Measurements from ENCODE around the gene CAMK2N1. TPM values are rescaled to one million over a fixed set of nuclear protein-coding genes. Genes with fewer than 3 reads are reported as not detected.
A peak's percentile ranks its signal among the peaks of the same experiment; 100 is the strongest.

CAMK2N1 gene
- polyA plus RNA-seq, 1 donor from 2014 or later, result 67.1 TPM

DNA sequence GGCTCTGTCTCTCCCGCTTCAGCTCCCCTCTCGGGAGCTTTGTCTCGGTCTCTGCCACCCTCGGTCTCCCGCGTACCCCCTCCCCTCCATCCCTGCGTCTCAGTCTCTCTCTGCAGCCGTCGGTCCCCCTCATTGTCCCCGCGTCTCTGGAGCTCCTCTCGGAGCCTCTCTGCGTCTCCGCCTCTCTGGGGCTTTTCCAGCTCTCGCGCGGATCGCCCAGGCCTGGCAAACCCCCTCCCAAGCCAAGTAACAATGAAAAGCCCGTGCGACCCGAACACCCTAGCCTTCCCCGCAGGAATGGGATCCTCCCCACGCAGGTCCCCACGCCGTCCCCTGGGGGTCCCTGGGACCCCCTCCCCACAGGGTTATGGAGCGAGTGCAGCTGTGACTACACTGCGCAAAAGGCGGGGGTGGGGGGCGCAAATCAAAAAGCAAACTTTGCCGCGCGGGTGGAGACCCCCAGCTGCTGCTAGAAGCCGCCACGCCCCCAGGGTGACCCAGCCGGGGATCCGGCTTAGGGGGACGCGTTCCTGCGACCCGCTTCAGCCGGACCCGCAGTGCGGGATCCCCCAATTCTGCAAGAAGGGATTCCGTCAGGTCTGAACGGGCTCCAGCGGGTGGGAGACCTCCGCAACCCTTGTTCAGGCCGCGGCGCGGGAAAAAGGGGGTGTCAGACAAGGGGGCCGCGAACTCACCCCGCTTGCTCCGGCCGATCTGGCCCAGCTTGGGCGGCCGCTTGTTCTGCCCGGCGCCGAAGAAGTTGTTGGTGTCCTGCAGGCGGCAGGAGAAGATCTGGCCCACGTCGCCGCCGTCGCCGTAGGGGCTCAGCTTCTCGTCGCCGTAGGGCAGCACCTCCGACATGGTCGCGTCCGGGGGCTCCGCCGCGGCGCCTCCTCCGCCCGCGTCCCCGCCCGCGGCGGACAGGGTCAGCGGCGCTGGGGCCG is 1.2 kb downstream of the CAMK2N1 start:
- Histone ChIP-seq H3K9ac (ENCODE audit: low read length) (peak overlapping the region; percentile 99), H3K27me3 (ENCODE audit: insufficient read depth, low read depth, low read length) (peaks cover 16% of the 10 kb centered on the region), H3K27ac (ENCODE audit: low read length) (peak overlapping the region; percentile 86), H3K79me2 (replicated peaks; ENCODE audit: insufficient read depth, low read length) (peaks cover 31% of the 10 kb centered on the region), H3K36me3 (ENCODE audit: insufficient read depth, low read length) (no peaks in the 10 kb centered on the region), H3K4me2 (ENCODE audit: low read length) (peak overlapping the region; percentile 100), H3K9me2 (ENCODE audit: insufficient read depth, low read length) (no peaks in the 10 kb centered on the region), H3F3A (ENCODE audit: insufficient read depth, low read length, poor library complexity, severe bottlenecking) (no peaks in the 10 kb centered on the region), H2AFZ (ENCODE audit: low read depth, low read length) (peak overlapping the region; percentile 24), H3K9me3 (ENCODE audit: low read length) (no peaks in the 10 kb centered on the region), H3K4me3 (ENCODE audit: low read length) (peak overlapping the region; percentile 98), H4K20me1 (ENCODE audit: insufficient read depth) (no peaks in the 10 kb centered on the region)
- TF ChIP-seq SMC3 (conservative IDR thresholded peaks at IDR 0.05; ENCODE audit: poor library complexity) (no peak), EP300 (conservative IDR thresholded peaks at IDR 0.05; ENCODE audit: poor library complexity, severe bottlenecking) (no peak), MXI1 (conservative IDR thresholded peaks at IDR 0.05; ENCODE audit: poor library complexity, severe bottlenecking) (peak; percentile 5), RAD21 (conservative IDR thresholded peaks at IDR 0.05) (no peak)

DNA sequence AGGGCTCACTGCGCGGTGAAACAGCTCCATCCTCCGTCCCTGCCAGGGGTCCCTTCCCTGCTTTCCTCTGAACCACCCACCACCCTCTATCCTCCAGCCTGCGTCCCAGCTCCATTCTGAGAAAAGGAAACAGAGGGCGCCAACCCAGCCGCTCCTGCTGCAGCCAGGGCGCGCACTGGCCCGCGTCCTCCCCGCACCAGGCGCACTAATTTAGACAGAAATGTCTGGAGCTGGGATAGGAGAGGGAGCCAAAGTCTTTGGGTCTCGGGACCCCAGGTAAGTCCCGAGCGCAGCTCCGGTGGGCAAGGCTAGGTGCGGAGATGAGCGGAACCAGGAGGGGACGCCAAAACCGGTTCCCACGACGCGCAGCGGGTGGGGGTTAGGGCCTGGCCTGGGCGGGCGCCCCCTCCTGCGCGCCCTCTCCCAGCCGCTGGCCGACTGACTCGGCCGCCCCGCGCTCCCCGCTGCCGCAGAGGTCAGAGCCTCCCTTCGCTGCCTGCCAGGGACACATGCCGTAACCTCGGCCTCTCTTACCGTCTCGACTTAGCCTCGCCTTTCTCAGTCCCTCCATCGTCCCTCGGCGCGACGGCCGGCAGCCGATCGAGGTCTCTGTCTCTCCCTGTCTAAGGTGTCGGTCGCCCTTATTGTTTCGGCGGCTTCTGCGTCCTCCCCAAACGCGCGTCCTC is 2.0 kb downstream of the CAMK2N1 start:
- Histone ChIP-seq H3K9me2 (ENCODE audit: insufficient read depth, low read length) (no peaks in the 10 kb centered on the region), H3K4me3 (ENCODE audit: low read length) (peak overlapping the region; percentile 98), H3K36me3 (ENCODE audit: insufficient read depth, low read length) (no peaks in the 10 kb centered on the region), H3K79me2 (replicated peaks; ENCODE audit: insufficient read depth, low read length) (peaks cover 31% of the 10 kb centered on the region), H3K27ac (ENCODE audit: low read length) (peak overlapping the region; percentile 86), H3F3A (ENCODE audit: insufficient read depth, low read length, poor library complexity, severe bottlenecking) (no peaks in the 10 kb centered on the region), H3K4me2 (ENCODE audit: low read length) (peak overlapping the region; percentile 100), H2AFZ (ENCODE audit: low read depth, low read length) (peak overlapping the region; percentile 24), H3K27me3 (ENCODE audit: insufficient read depth, low read depth, low read length) (peaks cover 16% of the 10 kb centered on the region), H3K9ac (ENCODE audit: low read length) (peak overlapping the region; percentile 99), H4K20me1 (ENCODE audit: insufficient read depth) (no peaks in the 10 kb centered on the region), H3K9me3 (ENCODE audit: low read length) (no peaks in the 10 kb centered on the region)
- no peak for TF ChIP-seq EZH2 (IDR thresholded peaks at IDR 0.05; ENCODE audit: borderline replicate concordance, insufficient read depth, low read length, poor library complexity, severe bottlenecking)
- TF ChIP-seq EP300 (conservative IDR thresholded peaks at IDR 0.05; ENCODE audit: poor library complexity, severe bottlenecking), result no peak
- TF ChIP-seq, protein P1, sequence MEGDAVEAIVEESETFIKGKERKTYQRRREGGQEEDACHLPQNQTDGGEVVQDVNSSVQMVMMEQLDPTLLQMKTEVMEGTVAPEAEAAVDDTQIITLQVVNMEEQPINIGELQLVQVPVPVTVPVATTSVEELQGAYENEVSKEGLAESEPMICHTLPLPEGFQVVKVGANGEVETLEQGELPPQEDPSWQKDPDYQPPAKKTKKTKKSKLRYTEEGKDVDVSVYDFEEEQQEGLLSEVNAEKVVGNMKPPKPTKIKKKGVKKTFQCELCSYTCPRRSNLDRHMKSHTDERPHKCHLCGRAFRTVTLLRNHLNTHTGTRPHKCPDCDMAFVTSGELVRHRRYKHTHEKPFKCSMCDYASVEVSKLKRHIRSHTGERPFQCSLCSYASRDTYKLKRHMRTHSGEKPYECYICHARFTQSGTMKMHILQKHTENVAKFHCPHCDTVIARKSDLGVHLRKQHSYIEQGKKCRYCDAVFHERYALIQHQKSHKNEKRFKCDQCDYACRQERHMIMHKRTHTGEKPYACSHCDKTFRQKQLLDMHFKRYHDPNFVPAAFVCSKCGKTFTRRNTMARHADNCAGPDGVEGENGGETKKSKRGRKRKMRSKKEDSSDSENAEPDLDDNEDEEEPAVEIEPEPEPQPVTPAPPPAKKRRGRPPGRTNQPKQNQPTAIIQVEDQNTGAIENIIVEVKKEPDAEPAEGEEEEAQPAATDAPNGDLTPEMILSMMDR (IDR thresholded peaks at IDR 0.05; ENCODE audit: poor library complexity, severe bottlenecking), result peak; percentile 71
- TF ChIP-seq SMC3 (conservative IDR thresholded peaks at IDR 0.05; ENCODE audit: poor library complexity), result peak; percentile 76
- TF ChIP-seq RAD21 (conservative IDR thresholded peaks at IDR 0.05), result peak; percentile 74
- peak; percentile 60 for TF ChIP-seq POLR2AphosphoS5 (IDR thresholded peaks at IDR 0.05)
- peak; percentile 39 for TF ChIP-seq MXI1 (conservative IDR thresholded peaks at IDR 0.05; ENCODE audit: poor library complexity, severe bottlenecking)
- TF ChIP-seq, protein P2, sequence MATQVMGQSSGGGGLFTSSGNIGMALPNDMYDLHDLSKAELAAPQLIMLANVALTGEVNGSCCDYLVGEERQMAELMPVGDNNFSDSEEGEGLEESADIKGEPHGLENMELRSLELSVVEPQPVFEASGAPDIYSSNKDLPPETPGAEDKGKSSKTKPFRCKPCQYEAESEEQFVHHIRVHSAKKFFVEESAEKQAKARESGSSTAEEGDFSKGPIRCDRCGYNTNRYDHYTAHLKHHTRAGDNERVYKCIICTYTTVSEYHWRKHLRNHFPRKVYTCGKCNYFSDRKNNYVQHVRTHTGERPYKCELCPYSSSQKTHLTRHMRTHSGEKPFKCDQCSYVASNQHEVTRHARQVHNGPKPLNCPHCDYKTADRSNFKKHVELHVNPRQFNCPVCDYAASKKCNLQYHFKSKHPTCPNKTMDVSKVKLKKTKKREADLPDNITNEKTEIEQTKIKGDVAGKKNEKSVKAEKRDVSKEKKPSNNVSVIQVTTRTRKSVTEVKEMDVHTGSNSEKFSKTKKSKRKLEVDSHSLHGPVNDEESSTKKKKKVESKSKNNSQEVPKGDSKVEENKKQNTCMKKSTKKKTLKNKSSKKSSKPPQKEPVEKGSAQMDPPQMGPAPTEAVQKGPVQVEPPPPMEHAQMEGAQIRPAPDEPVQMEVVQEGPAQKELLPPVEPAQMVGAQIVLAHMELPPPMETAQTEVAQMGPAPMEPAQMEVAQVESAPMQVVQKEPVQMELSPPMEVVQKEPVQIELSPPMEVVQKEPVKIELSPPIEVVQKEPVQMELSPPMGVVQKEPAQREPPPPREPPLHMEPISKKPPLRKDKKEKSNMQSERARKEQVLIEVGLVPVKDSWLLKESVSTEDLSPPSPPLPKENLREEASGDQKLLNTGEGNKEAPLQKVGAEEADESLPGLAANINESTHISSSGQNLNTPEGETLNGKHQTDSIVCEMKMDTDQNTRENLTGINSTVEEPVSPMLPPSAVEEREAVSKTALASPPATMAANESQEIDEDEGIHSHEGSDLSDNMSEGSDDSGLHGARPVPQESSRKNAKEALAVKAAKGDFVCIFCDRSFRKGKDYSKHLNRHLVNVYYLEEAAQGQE (IDR thresholded peaks at IDR 0.05; ENCODE audit: borderline replicate concordance), result peak; percentile 63
- no peak for TF ChIP-seq TAF1 (IDR thresholded peaks at IDR 0.05; ENCODE audit: low read depth)
